Measurements from ENCODE around the gene HAUS6.
"Not testable (repeated sequence)": the region's sequence is repeated elsewhere in the genome, so short reads cannot be mapped to it uniquely, and the experiment has no call there.

HAUS6 gene
- 42.0 to 67.6 reads per million in 2 donors for total RNA-seq

DNA sequence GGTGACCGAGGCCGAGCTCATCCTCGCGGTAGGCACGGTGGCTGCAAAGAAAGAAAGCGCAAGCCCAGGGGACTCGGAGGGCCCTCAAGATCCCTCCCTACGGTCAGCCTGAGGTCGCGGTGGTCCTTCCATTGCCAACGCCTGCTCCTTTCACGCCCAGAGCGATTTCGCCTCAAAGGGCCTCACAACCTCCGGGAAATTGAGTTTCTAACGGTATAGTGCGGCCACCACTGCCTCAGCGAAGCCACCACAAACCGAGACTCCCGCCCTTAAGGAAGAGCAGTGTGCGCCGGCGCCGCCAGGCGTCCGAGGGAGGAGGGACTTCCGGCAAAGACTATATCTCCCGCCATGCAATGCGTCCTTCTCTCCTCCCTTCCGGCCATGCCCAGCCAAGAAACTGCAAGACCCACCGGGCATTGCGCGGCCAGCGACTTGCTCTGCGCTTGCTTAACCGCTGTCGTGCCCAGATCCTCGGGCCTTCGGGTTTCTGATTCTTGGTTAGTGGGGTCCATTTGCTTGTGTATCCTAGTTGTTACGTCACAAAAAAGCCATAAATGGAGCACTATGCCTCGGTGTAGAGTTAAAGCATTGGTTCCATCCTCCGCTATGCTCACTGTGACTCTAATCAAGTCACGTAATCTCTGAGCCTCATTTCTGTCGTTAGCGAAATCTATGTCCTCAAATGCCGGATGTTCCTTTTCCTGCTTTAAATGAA, at the start of gene HAUS6:
HAUS6 (minus strand) TSS at position 274 of the 715 bp plus-strand sequence; CDS start at position 21, 253 bp downstream.
- peak; percentile 85 for DNase-seq

DNA sequence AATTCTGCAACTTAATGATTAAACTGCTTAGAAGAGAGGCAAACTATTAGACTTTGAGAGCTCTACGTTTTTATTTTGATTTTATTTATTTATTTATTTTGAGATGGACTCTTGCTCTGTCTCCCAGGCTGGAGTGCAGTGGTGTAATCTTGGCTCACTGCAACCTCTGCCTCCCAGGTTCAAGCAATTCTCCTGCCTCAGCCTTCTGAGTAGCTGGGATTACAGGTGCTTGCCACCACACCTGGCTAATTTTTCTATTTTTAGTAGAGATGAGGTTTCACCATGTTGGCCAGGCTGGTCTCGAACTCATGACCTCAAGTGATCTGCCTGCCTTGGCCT, 49.4 kb upstream of the HAUS6 start:
- not testable (repeated sequence) for DNase-seq

DNA sequence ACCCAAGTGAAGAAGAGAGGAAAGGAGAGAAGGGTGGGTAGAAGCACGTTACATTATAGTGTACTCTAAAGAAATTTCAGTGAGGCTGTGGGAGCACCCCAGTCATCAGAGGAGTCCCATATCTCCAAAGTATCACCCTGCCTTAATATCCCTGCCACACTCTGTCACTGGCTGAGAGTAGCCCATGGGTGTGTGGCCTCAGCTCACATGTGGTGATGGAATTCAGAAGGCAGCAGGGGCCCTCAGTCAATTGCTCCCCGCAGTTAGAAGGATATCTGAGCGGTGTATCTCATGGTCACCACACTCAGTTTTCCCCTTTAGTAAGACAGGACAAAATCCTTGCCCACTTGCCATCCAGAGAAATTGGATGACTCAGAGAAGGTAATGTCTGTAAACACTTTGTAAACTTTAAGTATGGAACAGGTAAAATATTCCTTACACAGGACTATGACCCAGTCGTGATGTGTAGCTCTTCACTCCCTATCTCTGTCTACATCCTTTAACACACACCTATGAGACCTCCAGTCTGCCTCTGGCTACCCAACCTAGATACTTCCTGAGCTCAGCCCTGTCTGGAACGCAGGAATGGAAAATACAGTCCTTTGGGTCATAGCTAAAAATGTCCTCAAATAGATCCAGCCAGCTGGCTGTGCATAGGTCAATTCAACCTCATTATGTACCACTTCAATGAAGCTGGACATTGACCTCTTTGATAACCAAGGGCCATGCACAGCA, 48.9 kb upstream of the HAUS6 start:
- DNase-seq, result no peak

GRCh38 chr9:19149230-19149629, 46.5 kb upstream of the HAUS6 start:
- no peak for DNase-seq

- no peak for DNase-seq
Observed at GRCh38 chr9:19148187-19148586, 45.5 kb upstream of the HAUS6 start.

DNA sequence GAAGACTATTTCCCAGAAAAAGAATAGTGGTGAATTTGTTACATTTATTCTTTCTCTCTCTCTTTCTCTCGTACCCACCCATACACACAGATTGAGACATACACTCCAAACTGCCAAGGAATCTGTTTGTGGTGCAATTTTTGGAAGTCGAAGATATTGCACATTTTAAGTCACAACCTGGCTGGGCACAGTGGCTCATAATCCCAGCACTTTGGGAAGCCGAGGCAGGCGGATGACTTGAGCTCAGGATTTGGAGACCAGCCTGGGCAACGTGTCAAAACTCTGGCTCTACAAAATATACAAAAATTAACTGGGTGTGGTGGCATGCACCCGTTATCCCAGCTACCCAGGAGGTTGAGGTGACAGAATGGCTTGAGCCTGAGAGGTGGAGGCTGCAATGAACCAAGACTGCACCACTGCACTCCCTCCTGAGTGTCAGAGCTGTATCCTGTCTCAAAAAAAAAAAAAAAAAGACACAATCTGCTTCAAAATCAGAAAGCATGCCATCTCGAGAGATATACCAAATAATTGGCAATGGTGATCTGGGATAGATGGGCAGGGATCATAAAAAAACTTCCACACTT, 43.8 kb upstream of the HAUS6 start:
- no peak for DNase-seq

DNA sequence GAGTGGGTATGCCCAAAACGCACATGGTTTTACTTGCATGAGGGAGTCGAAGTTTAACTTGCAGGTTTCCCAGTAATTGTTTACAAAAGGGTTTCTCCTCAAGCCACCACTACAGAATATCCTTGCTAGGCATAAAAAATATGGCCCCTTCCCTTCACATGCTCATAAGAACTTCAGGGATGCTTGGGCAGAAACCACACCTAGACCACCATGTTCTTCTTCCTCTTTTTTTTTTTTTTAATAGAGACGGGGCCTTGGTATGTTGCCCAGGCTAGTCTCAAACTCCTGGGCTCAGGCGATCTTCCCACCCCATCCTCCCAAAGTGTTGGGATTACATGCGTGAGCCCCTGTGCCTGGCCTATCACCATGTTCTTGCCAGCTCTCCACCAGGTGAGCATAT, 43.2 kb upstream of the HAUS6 start:
- no peak for DNase-seq

DNA sequence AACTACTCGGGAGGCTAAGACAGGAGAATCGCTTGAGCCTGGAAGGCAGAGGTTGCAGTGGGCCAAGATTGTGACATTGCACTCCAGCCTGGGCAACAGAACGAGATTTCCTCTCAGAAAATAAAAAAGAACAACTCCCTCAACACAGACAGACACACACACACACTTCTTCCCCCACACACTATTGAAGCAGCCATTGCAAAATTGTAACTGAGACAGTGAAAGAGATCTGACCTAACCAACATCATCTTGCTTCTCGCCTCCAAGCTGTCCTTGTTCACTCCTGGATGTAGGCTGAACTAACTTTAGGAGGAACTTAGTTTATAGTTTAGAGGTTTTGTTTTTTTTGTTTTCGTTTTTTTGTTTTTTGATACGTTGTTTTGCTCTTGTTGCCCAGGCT, 37.6 kb upstream of the HAUS6 start:
- no peak for DNase-seq

DNA sequence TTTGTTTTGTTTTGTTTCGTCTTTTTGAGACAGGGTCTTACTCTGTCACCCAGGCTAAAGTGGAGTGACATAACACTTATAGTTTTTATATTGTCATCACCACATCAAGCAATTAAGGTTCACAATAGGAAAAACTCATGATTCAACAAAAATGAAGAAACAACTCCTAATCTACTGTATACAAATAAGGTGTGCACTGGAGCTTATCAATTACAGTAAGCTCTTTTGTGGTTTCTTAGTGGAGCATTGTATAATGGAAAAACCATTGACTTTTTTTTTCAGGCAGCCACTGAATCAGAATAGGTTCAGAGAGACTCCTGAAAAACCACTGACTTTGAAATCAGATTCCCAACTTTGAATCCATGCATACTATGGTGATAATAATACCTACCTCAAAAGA, 35.4 kb upstream of the HAUS6 start:
- no peak for DNase-seq

DNA sequence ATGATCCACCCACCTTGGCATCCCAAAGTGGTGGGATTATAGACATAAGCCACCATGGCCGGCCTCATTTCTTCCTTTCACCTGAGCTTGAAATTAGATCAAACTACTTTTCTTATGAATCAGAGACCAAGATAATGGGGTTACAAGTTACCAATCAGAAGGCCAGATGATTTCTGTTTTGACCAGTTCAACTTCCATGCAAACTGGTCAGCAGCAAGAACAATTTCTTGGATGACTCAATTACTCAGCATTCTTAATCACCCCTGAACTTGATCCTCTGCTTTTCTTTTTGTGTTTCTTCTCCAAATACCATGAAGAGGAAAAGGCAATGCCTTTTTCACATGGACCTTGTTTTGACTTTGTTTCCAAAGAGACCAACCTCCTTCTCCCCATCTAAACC, 34.6 kb upstream of the HAUS6 start:
- DNase-seq, result no peak

GRCh38 chr9:19136129-19136528, 33.4 kb upstream of the HAUS6 start:
- DNase-seq, result no peak

GRCh38 chr9:19133549-19134345, 31.0 kb upstream of the HAUS6 start:
- no peak for DNase-seq

DNA sequence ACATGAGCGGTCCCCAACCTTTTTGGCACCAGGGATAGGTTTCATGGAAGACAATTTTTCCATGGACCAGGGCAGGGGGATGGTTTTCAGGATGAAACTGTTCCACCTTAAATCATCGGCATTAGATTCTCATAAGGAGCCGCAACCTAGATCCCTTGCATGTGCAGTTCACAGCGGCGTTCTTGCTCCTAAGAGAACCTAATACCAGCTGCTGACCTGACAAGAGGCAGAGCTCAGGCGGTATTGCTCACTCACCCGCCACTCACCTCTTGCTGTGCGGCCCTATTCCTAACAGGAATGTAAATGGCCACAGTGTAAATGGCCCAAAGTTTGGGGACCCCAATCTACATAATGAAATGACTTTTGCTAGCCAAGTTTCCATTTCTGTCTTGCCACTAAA, 27.7 kb upstream of the HAUS6 start:
- no peak for DNase-seq

GRCh38 chr9:19127871-19128500, 25.3 kb upstream of the HAUS6 start:
- peak; percentile 9 for DNase-seq

GRCh38 chr9:19124430-19124793, 21.7 kb upstream of the HAUS6 start:
- DNase-seq, result no peak

DNA sequence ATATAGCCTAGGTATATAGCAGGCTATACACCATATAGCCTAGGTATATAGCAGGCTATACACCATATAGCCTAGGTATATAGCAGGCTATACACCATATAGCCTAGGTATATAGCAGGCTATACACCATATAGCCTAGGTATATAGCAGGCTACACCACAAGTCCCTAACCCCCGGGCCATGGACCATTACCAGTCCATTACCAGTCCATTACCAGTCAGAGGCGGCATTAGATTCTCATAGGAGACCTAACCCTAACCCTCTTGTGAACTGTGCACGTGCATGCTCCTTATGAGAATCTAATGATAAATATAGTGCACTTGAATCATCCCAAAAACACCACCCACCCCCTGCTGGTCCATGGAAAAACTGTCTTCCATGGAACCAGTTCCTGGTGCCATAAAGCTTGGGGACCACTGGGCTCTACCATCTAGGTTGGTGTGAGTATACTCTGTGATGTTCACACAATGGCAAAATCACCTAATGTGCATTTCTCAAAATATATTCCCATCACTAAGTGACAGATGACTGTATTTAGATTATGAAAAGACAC, 19.9 kb upstream of the HAUS6 start:
- DNase-seq, result no peak

- no peak for DNase-seq
Observed at GRCh38 chr9:19120877-19121276, 18.2 kb upstream of the HAUS6 start.

DNA sequence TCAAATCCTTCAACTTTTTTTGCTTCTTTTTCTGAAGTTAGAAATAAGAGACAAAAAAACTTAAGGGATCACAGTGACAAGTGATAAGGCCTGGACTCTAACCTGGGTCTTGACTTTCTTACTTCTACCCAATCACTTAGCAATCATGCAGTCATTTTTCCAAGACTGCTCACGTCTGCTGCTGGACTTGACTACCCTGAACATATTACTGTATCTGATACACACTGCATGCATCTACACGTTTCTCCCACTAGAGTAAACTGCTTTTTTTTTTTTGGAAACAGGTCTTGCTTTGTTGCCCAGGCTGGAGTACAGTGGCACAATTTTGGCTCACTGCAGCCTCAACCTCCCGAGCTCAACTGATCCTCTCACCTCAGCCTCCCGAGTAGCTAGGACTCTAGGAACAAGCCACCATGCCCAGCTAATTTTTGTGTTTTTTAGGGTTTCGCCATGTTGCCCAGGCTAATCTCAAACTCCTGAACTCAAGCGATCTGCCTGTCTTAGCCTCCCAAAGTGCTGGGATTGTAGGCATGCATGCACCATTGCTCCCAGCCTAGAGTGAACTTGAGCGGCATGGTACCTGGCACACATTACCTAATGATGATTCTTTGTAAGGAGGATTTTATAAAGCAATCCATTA, 17.2 kb upstream of the HAUS6 start:
- DNase-seq, result no peak

- no peak for DNase-seq
Observed at GRCh38 chr9:19119246-19119645, 16.5 kb upstream of the HAUS6 start.

DNA sequence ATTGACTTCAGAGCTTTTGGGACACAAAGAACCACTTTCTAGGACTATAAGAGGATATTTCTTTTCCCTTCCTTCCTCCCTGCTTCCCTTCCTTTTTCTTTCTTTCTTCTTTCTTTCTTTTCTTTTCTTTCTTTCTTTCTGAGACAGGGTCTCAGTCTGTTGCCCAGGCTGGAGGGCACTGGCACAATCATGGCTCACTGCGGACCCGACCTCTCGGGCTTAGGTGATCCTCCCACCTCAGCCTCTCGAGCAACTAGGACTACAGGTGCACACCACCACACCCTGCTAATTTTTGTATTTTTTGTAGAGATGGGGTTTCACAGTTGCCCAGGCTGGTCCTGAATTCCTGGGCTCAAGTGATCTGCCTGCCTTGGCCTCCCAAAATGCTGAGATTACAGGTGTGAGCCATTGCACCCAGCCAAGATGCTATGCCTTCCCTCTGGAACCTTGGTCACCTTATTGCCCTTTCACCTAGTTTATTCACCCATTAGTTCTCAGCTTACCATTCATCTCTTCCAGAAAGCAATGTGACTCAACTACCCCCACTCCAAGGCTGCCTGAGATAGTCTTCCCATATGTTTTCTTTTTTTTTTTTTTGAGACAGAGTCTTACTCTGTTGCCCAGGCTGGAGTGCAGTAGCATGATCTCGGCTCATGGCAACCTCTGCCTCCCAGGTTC, 14.5 kb upstream of the HAUS6 start:
- DNase-seq, result no peak

- DNase-seq, result no peak
Observed at GRCh38 chr9:19116107-19116790, 13.5 kb upstream of the HAUS6 start.

Data from T-helper 9 cell (primary cell).